ENCODE data around the gene AKAP10.
A peak's percentile ranks its signal among the peaks of the same experiment; 100 is the strongest.
"Not testable (repeated sequence)": the region's sequence is repeated elsewhere in the genome, so short reads cannot be mapped to it uniquely, and the experiment has no call there.

The AKAP10 gene

DNA sequence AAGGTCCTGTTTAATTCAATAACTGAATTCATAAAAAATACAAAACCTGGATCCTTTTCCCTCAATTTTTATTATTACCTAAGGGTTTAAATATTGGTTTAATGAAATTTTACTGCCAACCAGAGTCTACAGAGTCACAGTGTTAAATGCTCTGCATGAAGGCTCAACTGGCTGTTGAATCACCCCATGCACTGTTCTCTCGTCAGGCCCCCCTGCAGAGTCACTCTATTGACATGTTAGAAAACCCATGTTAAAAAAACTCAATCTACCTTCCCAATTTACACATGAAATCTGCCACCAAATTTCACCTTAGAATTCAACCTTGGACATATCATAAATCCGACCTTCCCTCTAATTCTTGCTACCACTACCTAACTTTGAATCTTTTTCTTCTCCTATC lies 66.6 kb downstream of the AKAP10 start:
- no peak for DNase-seq

DNA sequence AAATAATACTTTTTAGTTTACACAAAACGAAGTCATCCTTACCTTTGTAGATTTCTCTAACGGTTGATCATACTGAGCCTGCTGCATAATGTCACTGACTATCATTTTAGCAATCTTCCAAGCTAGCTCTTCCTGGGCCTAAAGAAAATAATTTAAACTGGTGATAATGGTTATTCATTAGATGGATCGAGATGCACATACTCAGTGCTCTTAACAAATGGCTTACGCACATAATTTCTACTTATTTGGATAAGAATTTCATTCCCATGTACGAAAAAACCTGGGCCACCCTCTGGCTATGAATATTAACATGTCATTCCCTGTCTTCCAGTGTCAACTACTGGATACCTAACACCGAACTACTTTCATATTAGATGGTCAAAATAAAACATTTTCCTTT lies 68.5 kb downstream of the AKAP10 start:
- no peak for DNase-seq

DNA sequence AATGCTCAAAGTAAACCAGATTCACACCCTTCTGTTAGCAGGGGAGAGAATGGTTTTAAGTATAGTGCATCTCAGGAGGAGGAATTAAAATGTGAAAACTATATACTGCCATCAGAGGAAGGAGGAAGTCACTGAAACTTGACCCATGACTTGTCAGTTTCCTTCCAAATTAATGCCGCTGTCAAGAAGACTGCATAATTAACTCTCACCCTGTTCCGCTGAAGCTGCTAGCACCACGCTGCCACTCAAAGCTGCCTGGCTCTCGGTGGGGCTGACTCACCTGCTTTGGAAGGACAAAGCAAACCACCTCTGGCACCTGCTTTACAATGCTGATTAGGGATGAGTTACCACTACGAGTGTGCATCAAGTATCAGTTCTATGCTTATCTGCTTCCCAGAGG lies 72.1 kb downstream of the AKAP10 start:
- DNase-seq: no peak

DNA sequence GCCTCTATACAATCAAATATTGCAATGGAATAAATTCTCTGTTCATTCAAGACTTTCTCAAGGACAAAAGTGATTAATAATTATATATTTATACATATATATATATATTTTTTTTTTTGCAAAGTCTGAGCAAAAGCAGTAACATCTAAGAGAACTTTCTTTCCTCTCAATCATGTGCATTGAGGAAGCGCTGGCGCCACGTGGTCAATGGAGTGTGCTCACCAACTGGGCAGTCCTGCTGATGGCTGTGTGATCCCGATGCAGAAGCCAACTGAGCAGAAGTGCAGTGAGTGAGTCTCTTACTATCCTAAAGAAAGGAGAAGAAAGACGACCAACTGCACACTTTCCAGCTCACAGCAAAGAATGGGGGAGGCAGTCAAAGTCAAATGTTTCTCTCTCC lies 72.7 kb downstream of the AKAP10 start:
- DNase-seq: peak; percentile 18

DNA sequence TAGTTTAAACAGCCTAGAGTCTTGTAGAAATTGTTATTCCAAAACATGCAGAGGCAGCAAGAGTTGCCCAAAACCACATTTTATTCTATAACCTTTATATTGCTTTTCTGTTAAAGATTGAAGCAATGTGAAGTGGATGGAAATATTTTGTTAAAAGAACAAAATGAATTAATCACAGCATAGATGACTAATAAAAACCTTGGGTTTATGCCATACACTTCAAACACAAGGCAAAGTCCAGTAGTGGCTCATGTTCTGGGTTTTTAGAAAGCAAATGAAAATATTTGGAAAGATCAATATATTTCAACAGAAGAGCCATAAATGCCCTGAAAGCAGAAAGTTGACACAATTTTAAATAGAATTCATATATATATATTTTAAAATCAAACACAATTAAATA lies 73.2 kb downstream of the AKAP10 start:
- no peak for DNase-seq

DNA sequence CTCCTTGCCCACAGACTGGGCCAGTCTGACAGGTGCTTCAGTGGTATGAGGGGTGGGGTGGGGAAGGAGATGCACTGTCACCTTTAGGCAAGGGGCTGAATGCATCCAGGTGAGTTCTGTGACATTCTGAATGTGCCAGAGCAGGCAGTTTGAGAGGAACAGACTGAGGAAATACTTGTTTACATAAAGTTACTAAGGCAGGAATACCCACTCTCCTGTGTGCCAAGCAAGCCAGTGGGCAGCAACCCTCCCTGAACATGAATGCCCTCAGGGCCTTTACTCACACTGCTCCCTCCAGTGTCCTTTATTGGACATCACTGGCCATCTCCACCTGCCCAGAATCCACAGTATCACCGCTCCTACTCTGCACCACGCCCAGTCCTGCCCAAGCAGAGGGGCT lies 76.8 kb downstream of the AKAP10 start:
- DNase-seq: no peak

DNA sequence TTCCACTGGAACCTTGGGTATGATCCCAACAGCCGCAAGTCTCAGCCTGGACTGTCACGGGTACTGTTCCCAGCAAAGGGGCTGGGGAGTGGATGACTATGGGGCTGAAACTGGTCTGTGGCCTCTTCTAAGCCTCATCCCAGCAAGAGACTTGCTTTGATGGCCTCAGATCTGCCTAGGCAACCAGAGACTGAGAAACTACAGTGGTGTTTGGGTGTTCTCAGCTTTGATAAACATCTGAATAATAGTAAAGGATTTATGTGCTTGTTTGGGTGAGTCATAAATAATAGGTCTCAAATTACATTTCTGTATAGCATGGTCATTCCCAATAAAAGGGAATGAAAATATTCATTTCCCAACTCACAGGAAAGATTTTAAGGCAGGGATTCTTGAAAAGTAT lies 79.7 kb downstream of the AKAP10 start:
- DNase-seq: no peak

DNA sequence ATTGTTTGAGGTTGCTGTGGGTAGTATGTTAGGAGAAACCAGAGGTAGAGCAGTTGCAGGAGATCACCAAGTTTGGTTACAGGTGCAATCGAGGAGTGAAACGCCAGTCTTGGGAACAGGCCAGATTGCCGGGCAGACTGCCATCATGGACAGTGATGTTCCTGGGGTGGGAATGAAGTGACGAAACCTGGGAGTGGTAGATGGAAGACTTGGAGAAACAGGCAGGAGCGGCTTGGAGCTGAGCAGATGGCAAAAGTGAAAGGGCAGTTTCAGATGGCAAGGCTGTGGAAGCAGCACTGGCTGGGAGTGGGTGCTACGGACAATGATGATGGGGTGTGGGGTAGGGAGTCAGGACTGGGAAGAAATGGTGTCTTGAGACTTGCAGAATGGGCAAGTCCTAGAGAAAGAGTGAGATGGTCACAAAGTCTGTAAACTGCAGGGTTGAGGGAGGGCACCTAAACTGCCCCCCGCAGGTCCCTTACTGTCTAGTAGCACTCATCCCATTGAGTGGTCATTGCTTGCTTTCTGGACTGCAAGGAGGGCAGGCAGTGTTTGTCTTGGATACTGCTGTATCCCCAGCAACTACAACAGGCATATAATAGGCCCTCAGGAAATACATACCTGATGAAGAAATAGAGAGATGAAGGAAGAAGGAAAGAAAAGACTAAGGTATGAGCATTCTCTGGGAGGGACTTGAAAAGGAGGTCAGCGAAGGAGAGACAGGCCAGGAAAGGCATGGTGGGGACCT lies 80.4 kb downstream of the AKAP10 start:
- no peak for DNase-seq

DNA sequence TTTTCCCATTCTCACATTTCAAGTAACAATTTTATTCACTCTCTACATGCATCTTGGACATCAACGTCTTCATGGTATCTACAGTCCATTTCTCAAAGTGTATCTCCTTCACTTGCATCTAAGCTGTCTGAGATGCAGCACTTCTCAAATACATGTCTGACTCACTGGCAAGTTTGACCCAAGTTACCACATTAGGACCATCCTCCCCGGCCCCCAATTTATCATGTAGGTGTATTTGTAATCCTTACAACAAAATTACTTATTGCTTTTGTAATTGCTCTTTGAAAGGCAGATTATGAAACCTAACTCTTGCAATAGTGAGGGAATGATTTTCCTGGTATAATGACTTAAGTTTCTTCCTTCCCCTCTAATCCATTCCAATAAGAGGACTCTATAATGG lies 80.9 kb downstream of the AKAP10 start:
- DNase-seq: no peak

DNA sequence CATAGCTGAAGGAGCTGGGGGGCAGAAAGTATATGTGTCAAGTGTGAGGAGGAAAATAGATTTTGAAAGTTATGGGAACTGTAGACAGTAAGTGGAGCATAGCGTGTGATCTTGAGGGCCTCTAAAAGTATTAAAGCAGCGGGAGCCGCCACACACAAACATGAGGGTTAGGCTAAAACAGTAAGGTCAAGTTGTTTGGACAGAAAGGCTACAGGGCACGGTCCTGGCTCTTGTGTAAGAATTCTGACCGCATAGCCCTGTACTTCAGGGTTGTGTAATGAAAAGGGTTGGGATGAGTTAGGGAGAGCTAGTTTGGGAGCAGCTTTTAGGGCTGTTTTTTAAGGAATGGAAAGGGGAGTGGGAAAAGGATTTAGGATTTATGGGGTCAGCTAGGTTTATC lies 87.1 kb downstream of the AKAP10 start:
- not testable (repeated sequence) for DNase-seq

DNA sequence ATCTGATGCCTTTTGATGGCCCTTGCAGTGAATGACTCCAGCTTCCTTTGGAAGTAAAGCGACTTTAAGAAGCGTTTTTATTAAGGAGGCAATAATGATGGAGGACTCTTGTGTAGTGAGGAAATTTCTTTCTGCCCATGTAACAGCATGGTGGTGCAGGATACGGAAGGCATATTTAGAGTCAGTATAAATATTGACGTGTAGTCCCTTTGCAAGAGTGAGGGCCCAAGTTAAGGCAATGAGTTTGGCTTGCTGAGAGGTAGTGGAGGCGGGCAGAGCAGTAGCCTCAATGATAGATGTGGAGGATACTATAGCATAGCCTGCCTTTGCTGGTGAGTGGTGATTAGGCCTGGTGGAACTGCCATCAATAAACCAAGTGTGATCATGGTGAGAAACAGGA lies 87.6 kb downstream of the AKAP10 start:
- not testable (repeated sequence) for DNase-seq

DNA sequence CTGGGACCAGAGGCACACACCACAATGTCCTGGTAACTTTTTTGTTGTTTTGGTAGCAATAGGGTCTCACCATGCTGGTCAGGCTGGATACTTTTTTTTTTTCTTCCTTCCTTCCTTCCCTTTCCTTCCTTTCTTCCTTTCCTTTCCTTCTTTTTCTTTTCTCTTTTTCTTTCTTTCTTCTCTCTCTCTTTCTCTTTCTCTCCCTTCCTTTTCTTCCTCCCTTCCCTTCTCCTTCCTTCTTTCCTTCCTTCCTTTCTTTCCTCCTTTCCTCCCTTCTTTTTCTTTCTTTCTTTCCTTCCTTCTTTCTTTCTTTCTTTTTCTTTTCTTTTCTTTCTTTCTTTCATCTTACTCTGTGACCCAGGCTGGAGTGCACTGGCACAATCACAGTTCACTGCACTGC lies 91.5 kb downstream of the AKAP10 start:
- DNase-seq: no peak

DNA sequence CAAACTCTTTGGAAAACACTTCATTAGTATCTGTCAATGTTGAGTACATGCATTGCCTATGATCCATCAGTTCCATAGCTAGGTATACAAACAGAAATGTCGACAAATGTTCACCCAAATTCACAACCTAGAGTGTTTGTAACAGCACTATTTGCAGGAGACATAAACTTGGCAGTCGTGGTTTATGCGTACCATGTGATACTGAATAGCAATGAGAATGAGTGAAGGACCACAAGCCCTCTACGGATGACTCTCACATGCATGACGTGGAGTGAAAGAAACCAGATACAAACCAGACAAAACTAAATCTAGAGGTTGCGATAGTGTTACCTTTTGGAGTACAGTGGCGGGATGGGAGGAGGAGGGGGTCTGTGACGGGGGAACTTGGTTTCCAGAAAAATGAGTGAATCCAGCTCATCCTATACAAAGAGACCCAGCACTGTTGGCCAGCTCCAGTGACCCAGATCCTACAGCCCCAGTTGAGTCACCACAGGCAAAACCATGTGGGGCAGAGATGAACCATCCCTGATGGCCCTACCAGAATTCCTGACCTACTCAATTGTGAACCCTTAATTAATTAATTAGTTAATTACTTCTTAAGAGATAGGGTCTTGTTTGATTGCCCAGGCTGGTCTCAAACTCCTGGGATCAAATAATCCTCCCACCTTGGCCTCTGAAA lies 94.0 kb downstream of the AKAP10 start:
- DNase-seq: no peak

DNA sequence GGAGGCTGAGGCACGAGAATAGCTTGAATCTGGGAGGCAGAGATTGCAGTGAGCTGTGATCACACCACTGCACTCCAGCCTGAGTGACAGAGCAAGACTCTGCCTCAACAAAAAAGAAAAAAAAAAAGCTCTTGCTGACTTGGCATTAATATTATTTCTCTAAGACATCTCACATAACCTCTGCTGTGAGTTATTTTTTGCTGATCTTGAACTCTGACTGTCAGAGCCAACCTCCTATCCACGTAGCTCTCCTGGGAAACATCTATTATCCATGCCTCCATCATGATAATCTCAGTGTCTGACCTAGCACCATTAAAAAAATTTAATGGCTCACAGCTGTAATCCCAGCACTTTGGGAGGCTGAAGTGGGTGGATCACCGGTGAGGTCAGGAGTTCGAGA lies 97.2 kb downstream of the AKAP10 start:
- DNase-seq: no peak

DNA sequence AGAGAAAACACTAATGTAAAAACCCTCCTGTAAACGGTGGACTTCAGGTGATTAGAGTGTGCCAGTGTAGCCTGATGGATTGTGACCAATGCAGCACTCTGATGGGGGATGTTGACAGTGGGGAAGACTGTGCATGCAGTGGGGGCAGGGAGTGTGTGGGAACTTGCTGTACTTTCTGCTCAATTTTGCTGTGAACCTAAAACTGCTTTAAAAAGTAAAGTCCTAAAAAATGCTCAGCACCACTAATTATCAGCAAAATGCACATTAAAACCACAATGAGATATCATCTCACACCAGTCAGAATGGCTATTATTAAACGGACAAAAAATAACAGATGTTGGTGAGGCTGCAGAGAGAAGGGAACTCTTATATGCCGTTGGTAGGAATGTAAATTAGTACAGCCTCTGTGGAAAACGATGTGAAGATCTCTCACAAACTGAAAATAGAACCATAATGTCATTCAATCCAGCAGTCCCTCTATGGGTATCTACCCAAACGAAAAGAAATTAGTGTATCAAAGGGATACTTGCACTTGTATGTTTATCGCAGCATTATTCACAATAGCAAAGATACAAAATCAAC lies 100.2 kb downstream of the AKAP10 start:
- no peak for DNase-seq

DNA sequence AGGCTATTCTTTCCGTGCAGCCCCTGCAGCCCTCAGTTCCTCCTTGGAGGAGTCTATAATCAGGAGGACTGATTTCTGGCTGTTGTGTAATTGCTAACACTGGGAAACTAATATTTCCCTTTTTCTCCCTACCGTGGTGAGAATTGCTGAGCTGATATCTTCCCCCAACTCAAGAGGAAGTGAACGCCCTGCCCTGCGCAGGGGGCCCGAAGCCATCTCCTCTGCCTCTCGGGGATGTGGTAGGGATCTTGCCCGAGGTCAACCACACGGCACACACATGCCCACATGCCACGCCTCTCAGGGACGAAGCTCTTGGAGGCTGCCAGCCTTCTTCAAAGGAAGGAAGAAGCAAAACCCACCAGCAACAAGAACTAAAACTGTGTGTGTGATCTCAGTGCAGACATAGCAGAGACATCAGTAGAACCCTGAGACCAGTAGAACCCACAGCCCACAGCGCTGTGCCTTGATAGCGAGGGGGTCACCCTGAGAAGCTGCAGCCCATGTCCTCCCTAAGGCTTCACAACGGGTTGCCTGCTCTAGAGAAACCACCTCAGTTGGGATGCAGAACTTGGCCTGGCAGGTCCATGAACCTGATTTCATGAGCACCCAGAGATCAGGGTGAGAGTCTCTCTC lies 101.0 kb downstream of the AKAP10 start:
- DNase-seq: peak; percentile 51

DNA sequence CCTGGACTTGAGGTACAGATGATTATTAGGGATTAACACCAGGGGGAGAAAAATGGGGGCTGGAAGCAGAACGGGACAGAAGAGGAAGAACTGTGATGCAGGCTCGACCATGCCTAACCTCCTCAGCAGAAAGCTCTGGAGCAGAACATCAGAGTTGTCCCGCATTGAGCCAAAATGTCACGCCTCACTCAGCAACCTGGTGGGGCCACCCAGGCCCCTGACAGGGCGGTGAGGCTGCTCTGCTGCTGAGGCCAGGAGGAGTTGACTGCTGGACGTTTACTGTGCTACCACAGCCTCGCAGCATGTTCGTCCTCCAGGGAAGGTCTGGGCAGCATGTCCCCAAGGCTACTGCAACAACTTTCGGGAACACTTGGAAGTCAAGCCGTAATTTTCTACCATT lies 103.4 kb downstream of the AKAP10 start:
- DNase-seq: no peak

DNA sequence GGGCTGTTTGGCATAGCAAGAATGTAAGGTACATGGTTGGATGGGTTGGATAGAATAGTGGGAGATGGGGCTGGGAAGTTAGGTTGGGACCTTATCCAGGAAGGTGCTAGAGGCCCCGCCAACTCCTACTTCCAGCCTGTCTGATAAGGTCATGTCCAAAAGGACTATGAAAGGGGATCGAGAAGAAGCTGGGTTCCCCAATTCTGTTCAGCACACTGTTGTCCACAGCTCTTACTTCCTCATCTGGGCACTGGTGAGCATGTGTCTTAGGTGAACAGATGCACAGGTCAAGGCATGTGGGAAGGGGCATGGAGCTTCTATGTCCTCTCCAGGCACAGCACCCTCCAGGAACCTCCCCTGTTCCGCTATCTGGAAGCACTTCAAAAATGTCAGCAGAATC lies 104.3 kb downstream of the AKAP10 start:
- no peak for DNase-seq

DNA sequence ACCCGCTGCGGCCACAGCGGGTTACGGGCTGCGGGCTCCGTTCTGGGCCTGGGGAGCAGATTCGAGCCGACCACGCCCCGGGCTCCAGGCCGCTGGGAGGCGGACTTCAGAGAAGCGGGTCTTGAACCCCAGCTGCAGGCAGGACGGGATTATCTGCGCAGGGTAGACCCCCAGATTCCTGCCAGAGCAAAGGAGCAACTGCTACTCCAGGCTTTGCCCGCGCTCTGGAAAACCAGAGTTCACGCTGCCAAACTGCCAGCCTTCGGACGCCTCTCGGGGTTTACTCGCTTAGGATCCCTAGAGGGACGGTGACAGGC lies 109.6 kb downstream of the AKAP10 start:
- DNase-seq: no peak

DNA sequence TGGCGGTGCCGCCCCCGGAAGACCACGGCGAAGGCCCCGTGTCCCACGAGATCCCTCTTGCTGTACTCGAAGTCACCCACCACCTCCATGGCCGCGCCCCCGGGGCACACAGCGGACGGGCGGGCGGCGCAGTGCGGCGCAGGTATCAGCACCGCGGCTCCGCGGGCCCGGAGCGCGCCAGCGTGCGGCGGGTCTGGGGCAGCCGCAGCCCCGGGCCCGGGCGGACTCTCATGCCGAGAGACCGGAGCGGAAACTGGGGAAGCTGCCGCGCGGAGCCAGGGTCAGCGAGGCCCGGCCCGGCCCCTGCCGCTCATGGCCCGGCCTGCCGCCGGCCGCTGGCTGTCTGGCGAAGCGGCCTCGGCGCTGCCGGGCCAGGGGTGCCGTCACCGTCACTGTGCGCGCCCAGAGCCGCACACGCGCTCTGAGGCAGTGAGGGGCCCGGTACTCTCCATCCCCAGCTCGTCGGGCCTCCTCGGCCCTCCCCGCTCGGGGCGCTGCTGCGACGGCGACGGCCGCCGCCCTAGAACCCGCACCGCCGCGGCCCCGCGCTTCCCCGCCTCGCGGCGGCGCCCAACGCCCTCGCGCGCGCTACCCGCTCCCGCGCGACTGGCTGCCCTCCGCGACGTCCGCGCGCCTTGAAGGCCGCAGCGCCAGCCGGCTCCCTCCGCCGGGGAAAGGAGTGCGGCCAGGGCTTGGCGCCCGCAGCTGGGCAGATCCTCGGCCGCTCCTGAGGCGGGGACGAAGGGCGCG lies 110.1 kb downstream of the AKAP10 start, which contains the start of gene ULK2:
TSS of gene ULK2 (minus strand) at position 608 of the 750 bp plus-strand sequence. CDS start at position 89, 519 bp downstream.
- DNase-seq: peak; percentile 78

DNA sequence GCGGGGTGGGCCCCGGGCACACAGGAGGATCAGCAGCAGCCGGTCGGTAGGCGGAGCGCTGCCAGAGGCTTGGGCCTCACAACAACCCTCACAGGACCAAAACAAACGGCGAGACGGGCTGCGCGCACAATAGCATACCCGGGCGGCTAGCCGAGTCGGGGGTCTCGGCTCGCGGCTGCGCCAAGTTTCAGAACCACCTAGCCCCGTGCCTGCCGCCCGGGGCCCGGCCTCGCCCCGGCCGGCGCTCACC lies 110.6 kb downstream of the AKAP10 start:
- DNase-seq: peak; percentile 72

DNA sequence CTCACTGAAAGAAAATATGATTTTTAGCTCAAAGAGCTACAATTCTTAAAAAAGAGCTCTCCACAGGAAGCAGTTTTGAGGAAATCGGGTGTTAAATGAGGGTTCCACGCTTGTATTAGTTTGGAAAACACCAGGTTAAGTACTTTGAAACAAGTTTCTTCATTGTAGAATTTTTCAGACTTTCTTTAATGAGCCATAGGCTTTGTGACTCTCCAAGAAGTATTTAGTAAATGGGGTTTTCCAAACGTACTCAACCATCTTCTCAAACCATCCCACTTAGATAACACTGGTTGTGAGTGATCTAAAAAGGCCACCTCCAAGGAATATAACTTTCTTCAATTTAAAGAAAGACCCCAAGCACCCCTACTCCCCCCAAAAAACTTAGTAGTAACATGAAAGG lies 112.6 kb downstream of the AKAP10 start:
- no peak for DNase-seq

DNA sequence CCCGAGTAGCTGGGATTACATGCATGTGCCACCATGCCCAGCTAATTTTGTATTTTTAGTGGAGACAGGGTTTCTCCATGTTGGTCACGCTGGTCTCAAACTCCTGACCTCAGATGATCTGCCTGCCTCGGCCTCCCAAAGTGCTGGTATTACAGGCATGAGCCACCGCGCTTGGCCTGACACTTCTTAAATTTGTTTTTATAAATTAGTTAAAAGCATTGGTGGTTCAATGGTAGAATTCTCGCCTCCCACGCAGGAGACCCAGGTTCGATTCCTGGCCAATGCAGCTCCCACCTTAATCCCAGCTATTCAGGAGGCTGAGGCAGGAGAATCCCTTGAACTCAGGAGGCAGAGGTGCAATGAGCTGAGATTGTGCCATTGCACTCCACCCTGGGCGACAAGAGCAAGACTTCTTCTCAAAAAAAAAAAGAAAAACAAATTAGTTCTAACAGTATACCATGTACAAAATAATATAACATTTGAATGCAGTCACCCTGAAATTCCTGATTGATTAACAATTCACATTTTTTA lies 116.9 kb downstream of the AKAP10 start:
- DNase-seq: not testable (repeated sequence)
